HCT116 (cell line): Measurements from ENCODE around the gene BAZ1B. TPM values are rescaled to one million over a fixed set of nuclear protein-coding genes. Genes with fewer than 3 reads are reported as not detected.

Source experiments
- ATAC-seq: fragments of 200-7000 bp; cut with Tn5 transposase; 2 replicates; pipeline ENCODE4 v1.9.1; 2020; ENCODE audit warnings: mild to moderate bottlenecking, moderate library complexity
- BruUV-seq: library from RNA; stranded (reverse); fragments of 400-500 nt; replicated peaks from 2 replicates; lab custom pipeline; 2021; lab: Mats Ljungman, UMichigan
- CTCF ChIA-PET: fragments of 300-600 bp; sonication (Branson Sonifier 250); formaldehyde crosslinking; loops from one replicate; lab custom pipeline; 2021; ENCODE audit warnings: antibody characterized with exemption; lab: Charles Lee
- POLR2A ChIA-PET: fragments of 300-600, 350-600 bp; sonication (Branson Sonifier 250); formaldehyde crosslinking; loops from one replicate; lab custom pipeline; 2021; ENCODE audit warnings: antibody characterized with exemption; lab: Charles Lee
- RAD21 ChIA-PET, 2 experiments: fragments of 300-600 bp; sonication (Branson Sonifier 250); formaldehyde crosslinking; loops; one replicate each; lab custom pipeline; 2023; ENCODE audit warnings: low total read pairs in 2 of 2; ENCODE audit not compliant: uncharacterized antibody in 2 of 2, unreplicated experiment in 2 of 2, low non-redundant PET in 1 of 2; lab: Charles Lee
- DNase-seq: peaks from one replicate; pipeline ENCODE4 v3.0.0-alpha.2; 2010; ENCODE audit warnings: low read depth, low spot score
- H2AFZ ChIP-seq: fragments of 200-600 bp; shearing (Covaris generic), sonication (generic); 2 replicates; pipeline ENCODE4 v1.6.1; 2017; ENCODE audit warnings: low read depth, mixed run types, mixed read lengths, antibody characterized with exemption, low read length; ENCODE audit not compliant: poor library complexity, severe bottlenecking
- H3K27ac ChIP-seq: 2 replicates; pipeline ENCODE4 v1.5.1; 2012; ENCODE audit warnings: low read depth, low read length
- H3K27me3 ChIP-seq: fragments of 200-600 bp; sonication (generic); 2 replicates; pipeline ENCODE4 v1.6.1; 2016; ENCODE audit warnings: mixed run types, low read length, mixed read lengths; ENCODE audit not compliant: insufficient read depth
- H3K36me3 ChIP-seq, 2 experiments: fragments of 200-500 bp in 1 of 2; fragments of 200-600 bp in 1 of 2; sonication (Bioruptor generic) in 1 of 2; sonication (generic) in 1 of 2; 2 replicates each; pipeline versions ENCODE4 v1.5.1 to v1.6.1; 2014 to 2016; ENCODE audit warnings: low read length in 2 of 2, inconsistent platforms in 1 of 2, mixed read lengths in 1 of 2, mixed run types in 1 of 2; ENCODE audit not compliant: insufficient read depth in 2 of 2, control insufficient read depth in 1 of 2
- H3K4me1 ChIP-seq, 2 experiments: fragments of 200-600 bp in 1 of 2; sonication (generic) in 1 of 2; 2 replicates each; pipeline versions ENCODE4 v1.5.1 to v1.6.1; 2012 to 2017; ENCODE audit warnings: low read length in 2 of 2, inconsistent platforms in 1 of 2, mild to moderate bottlenecking in 1 of 2, mixed read lengths in 1 of 2, mixed run types in 1 of 2, moderate library complexity in 1 of 2; ENCODE audit not compliant: insufficient read depth in 2 of 2, control insufficient read depth in 1 of 2
- H3K4me2 ChIP-seq: fragments of 200-600 bp; sonication (generic); 2 replicates; pipeline ENCODE4 v1.6.1; 2017; ENCODE audit warnings: mixed run types, low read length, mixed read lengths
- H3K4me3 ChIP-seq, 2 experiments: fragments of 200-600 bp in 1 of 2; sonication (generic) in 1 of 2; replicated peaks in 1 of 2; 2 replicates each; pipeline ENCODE4 v1.5.1; 2011 to 2016; ENCODE audit warnings: low read length in 2 of 2, control low read depth in 1 of 2, low read depth in 1 of 2, mild to moderate bottlenecking in 1 of 2, mixed read lengths in 1 of 2, mixed run types in 1 of 2
- H3K79me2 ChIP-seq: fragments of 200-600 bp; sonication (generic); 2 replicates; pipeline ENCODE4 v1.6.1; 2017; ENCODE audit warnings: mild to moderate bottlenecking, mixed run types, low read length, moderate library complexity, mixed read lengths; ENCODE audit not compliant: insufficient read depth
- H3K9ac ChIP-seq: fragments of 200-600 bp; sonication (generic); 2 replicates; pipeline ENCODE4 v1.6.1; 2016; ENCODE audit warnings: low read length, mixed read lengths
- H3K9me2 ChIP-seq: fragments of 200-600 bp; sonication (generic), shearing (Covaris generic); 2 replicates; pipeline ENCODE4 v1.6.1; 2017; ENCODE audit warnings: mixed run types, mild to moderate bottlenecking, moderate library complexity; ENCODE audit not compliant: insufficient read depth
- H3K9me3 ChIP-seq, 2 experiments: fragments of 200-500 bp in 1 of 2; fragments of 200-600 bp in 1 of 2; sonication (Bioruptor generic) in 1 of 2; sonication (generic) in 1 of 2; 2 replicates each; pipeline ENCODE4 v1.6.1; 2014 to 2017; ENCODE audit warnings: low read length in 2 of 2, mixed read lengths in 2 of 2, inconsistent platforms in 1 of 2, low read depth in 1 of 2, mild to moderate bottlenecking in 1 of 2, mixed run types in 1 of 2, moderate library complexity in 1 of 2; ENCODE audit not compliant: control insufficient read depth in 1 of 2, insufficient read depth in 1 of 2
- H4K20me1 ChIP-seq: fragments of 200-600 bp; sonication (generic), shearing (Covaris generic); 2 replicates; pipeline ENCODE4 v1.6.1; 2017; ENCODE audit warnings: mixed run types, mild to moderate bottlenecking, moderate library complexity; ENCODE audit not compliant: insufficient read depth
- CBX3 ChIP-seq: IDR thresholded peaks from 2 replicates; pipeline ENCODE4 v1.6.1; 2012; ENCODE audit warnings: low read depth
- FOSL1 ChIP-seq: IDR thresholded peaks from 2 replicates; pipeline ENCODE4 v1.6.1; 2012; ENCODE audit warnings: low read depth
- JUND ChIP-seq: IDR thresholded peaks from 2 replicates; pipeline ENCODE4 v1.6.1; 2012
- POLR2A ChIP-seq: IDR thresholded peaks from 2 replicates; pipeline ENCODE4 v1.7.0; 2011; ENCODE audit warnings: borderline replicate concordance; ENCODE audit not compliant: insufficient read depth, insufficient read length; ENCODE audit errors: extremely low read depth
- POLR2AphosphoS5 ChIP-seq: IDR thresholded peaks from 2 replicates; pipeline ENCODE4 v1.6.1; 2011; ENCODE audit warnings: mild to moderate bottlenecking, low read depth, low read length, moderate library complexity
- TCF7L2 ChIP-seq: IDR thresholded peaks from 2 replicates; pipeline ENCODE4 v1.7.0; 2011; ENCODE audit warnings: borderline replicate concordance, inconsistent platforms; ENCODE audit not compliant: insufficient read depth, insufficient read length; ENCODE audit errors: extremely low read depth
- YY1 ChIP-seq: IDR thresholded peaks from 2 replicates; pipeline ENCODE4 v1.6.1; 2011; ENCODE audit warnings: low read length, low read depth, moderate library complexity, mild to moderate bottlenecking; ENCODE audit not compliant: insufficient replicate concordance; ENCODE audit errors: extremely low read depth
- ZNF274 ChIP-seq: fragments of 200-500 bp; sonication (Bioruptor generic); IDR thresholded peaks from 2 replicates; pipeline ENCODE4 v1.6.1; 2014; ENCODE audit warnings: mild to moderate bottlenecking, low read depth, low read length, inconsistent platforms
- intact Hi-C: fragments of 100-400 bp; cut with micrococcal nuclease; formaldehyde crosslinking; loops from 2 replicates; pipeline ENCODE4 v1.10.0; 2022
- total RNA-seq: library from RNA; stranded (reverse); gene quantifications from one replicate; pipeline ENCODE4 v1.2.1, GENCODE V29; 2021; ENCODE audit not compliant: unreplicated experiment
- TF ChIP-seq, protein P1 (sequence below): IDR thresholded peaks from 2 replicates; pipeline ENCODE4 v1.6.1; 2012
- TF ChIP-seq, protein P2 (sequence below): IDR thresholded peaks from 2 replicates; pipeline ENCODE4 v1.6.1; 2012
- TF ChIP-seq, protein P3 (sequence below): IDR thresholded peaks from 2 replicates; pipeline ENCODE4 v1.6.1; 2012; ENCODE audit warnings: low read depth
- TF ChIP-seq, protein P4 (sequence below), 3 experiments: fragments of 200-600 bp in 1 of 3; sonication (generic) in 1 of 3; IDR thresholded peaks in 2 of 3; conservative IDR thresholded peaks in 1 of 3; 2 replicates each; pipeline ENCODE4 v1.5.1; 2012 to 2017; ENCODE audit warnings: low read depth in 2 of 3, low read length in 2 of 3, antibody characterized with exemption in 1 of 3, borderline replicate concordance in 1 of 3, control low read depth in 1 of 3, mild to moderate bottlenecking in 1 of 3, mixed read lengths in 1 of 3, mixed run types in 1 of 3, moderate library complexity in 1 of 3; ENCODE audit not compliant: insufficient read depth in 1 of 3

The BAZ1B gene
- total RNA-seq, 1 experiment from 2014 or later = 81.1 TPM

DNA sequence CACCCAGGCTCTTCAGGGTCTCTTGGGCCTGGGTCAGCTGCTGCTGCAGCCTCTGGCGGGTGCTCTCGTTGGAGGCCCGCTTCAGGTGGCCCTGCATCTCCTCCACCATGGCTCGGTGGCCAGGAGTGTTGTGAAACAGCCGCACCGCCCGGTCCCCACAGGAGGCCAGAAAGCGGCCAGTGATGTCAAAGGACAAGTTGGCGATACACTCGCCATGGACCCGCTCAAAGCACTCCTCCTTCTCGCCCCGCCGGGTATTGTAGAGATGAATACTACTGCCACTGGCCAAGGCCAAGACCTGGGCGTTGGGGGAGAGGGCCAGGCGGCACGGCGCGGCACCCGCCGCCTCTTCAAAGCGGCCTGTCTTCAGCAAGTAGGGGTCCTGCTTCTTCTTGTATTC is 48.4 kb upstream of the BAZ1B start:
- no peaks in the 10 kb centered on the region for H3K9me3 ChIP-seq
- H4K20me1 ChIP-seq = no peaks in the 10 kb centered on the region
- H3K79me2 ChIP-seq = peaks cover 28% of the 10 kb centered on the region; the same call in 1 of the 2 replicates
- no TSS peak for BruUV-seq
- ChIA-PET RAD21 (no interaction called here), POLR2A (no interaction called here), CTCF (no interaction called here)
- no peaks in the 10 kb centered on the region for H3K9me2 ChIP-seq
- ATAC-seq = no peak
- H3K4me3 ChIP-seq = no peak overlapping the region
- no peak overlapping the region for H3K4me2 ChIP-seq
- intact Hi-C loops = no loop called here
- no peak overlapping the region for H3K9ac ChIP-seq
- H2AFZ ChIP-seq = no peak overlapping the region
- TF ChIP-seq POLR2A = no peak
- TF ChIP-seq, all 23 proteins: peak for 0
- Histone ChIP-seq H3K27me3 (no peaks in the 10 kb centered on the region), H3K36me3 (peaks cover 48 to 51% of the 10 kb centered on the region in 2 experiments), H3K27ac (no peak overlapping the region), H3K4me1 (peaks cover 0 to under 1% of the 10 kb centered on the region in 2 experiments; a peak in 1 of 4 replicates)
- no peak for DNase-seq

DNA sequence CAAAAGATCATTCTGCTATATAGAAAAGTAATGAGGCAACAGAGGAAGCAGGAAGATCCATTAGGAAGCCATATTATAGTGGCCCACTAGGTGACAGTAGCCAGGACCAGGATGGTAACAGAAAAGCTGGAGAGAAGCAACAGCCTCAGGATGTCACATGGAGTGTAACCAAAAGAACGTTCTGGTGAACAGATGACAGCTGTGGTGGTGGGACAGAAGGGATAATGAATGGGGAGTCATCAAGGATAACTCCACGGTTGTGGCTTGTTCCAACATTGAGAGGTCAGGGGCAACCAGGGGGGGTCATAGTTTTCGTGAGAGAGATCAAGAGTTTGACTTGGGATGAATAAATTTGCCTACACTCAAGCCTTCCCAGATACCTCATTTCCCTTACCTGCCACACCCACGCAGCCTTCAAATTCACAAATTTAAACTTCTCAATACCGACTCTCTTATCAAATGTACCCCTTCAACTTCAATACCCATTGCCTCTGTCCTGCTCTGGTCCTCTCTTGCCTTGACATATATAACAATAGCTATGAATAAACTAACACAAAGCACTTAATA is 47.0 kb upstream of the BAZ1B start:
- H3K27me3 ChIP-seq = no peaks in the 10 kb centered on the region
- no peak for TF ChIP-seq JUND
- TF ChIP-seq, protein P1, sequence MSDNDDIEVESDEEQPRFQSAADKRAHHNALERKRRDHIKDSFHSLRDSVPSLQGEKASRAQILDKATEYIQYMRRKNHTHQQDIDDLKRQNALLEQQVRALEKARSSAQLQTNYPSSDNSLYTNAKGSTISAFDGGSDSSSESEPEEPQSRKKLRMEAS = no peak
- no peak for TF ChIP-seq ZNF274
- no peak for TF ChIP-seq CBX3
- no peak for TF ChIP-seq FOSL1
- peak; percentile 27; the same call in 1 of the 2 replicates for TF ChIP-seq POLR2AphosphoS5
- TF ChIP-seq, protein P2, sequence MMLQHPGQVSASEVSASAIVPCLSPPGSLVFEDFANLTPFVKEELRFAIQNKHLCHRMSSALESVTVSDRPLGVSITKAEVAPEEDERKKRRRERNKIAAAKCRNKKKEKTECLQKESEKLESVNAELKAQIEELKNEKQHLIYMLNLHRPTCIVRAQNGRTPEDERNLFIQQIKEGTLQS = no peak
- TF ChIP-seq YY1 = no peak
- TF ChIP-seq, protein P3, sequence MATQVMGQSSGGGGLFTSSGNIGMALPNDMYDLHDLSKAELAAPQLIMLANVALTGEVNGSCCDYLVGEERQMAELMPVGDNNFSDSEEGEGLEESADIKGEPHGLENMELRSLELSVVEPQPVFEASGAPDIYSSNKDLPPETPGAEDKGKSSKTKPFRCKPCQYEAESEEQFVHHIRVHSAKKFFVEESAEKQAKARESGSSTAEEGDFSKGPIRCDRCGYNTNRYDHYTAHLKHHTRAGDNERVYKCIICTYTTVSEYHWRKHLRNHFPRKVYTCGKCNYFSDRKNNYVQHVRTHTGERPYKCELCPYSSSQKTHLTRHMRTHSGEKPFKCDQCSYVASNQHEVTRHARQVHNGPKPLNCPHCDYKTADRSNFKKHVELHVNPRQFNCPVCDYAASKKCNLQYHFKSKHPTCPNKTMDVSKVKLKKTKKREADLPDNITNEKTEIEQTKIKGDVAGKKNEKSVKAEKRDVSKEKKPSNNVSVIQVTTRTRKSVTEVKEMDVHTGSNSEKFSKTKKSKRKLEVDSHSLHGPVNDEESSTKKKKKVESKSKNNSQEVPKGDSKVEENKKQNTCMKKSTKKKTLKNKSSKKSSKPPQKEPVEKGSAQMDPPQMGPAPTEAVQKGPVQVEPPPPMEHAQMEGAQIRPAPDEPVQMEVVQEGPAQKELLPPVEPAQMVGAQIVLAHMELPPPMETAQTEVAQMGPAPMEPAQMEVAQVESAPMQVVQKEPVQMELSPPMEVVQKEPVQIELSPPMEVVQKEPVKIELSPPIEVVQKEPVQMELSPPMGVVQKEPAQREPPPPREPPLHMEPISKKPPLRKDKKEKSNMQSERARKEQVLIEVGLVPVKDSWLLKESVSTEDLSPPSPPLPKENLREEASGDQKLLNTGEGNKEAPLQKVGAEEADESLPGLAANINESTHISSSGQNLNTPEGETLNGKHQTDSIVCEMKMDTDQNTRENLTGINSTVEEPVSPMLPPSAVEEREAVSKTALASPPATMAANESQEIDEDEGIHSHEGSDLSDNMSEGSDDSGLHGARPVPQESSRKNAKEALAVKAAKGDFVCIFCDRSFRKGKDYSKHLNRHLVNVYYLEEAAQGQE = no peak
- TF ChIP-seq, protein P4, sequence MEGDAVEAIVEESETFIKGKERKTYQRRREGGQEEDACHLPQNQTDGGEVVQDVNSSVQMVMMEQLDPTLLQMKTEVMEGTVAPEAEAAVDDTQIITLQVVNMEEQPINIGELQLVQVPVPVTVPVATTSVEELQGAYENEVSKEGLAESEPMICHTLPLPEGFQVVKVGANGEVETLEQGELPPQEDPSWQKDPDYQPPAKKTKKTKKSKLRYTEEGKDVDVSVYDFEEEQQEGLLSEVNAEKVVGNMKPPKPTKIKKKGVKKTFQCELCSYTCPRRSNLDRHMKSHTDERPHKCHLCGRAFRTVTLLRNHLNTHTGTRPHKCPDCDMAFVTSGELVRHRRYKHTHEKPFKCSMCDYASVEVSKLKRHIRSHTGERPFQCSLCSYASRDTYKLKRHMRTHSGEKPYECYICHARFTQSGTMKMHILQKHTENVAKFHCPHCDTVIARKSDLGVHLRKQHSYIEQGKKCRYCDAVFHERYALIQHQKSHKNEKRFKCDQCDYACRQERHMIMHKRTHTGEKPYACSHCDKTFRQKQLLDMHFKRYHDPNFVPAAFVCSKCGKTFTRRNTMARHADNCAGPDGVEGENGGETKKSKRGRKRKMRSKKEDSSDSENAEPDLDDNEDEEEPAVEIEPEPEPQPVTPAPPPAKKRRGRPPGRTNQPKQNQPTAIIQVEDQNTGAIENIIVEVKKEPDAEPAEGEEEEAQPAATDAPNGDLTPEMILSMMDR (IDR thresholded peaks at IDR 0.05 in 2 of 3, conservative IDR thresholded peaks at IDR 0.05 in 1 of 3; ENCODE audit: borderline replicate concordance in 1 of 3, insufficient read depth in 1 of 3, low read depth in 2 of 3, low read length in 2 of 3) = peak in 2 of 3 experiments; percentile 10 to 27; a peak in 2 of 6 replicates
- no peak for TF ChIP-seq TCF7L2
- H3K9me3 ChIP-seq = no peaks in the 10 kb centered on the region
- peaks cover 16% of the 10 kb centered on the region; the same call in 1 of the 2 replicates for H3K79me2 ChIP-seq
- H2AFZ ChIP-seq = no peak overlapping the region
- peaks cover 1 to 7% of the 10 kb centered on the region in 2 experiments; a peak in 3 of 4 replicates for H3K4me1 ChIP-seq
- POLR2A ChIA-PET = interaction anchor here (4.3 kb wide), 1 partner anchor 9 kb away, joined by 18 read pairs; the partner anchor contains the start of gene TBL2
- no peak overlapping the region for H3K4me3 ChIP-seq
- CTCF ChIA-PET = no interaction called here
- ATAC-seq = no peak
- peaks cover 41 to 46% of the 10 kb centered on the region in 2 experiments for H3K36me3 ChIP-seq
- no peaks in the 10 kb centered on the region for H3K9me2 ChIP-seq
- RAD21 ChIA-PET = no interaction called here
- no peak overlapping the region for H3K27ac ChIP-seq
- intact Hi-C loops = no loop called here
- no peaks in the 10 kb centered on the region for H4K20me1 ChIP-seq
- no peak overlapping the region for H3K4me2 ChIP-seq
- DNase-seq = no peak
- no peak overlapping the region for H3K9ac ChIP-seq
- no TSS peak for BruUV-seq
